GM19372 (cell line): ENCODE measurements around the gene KCNF1.

Source experiments
- ATAC-seq: cut with Tn5 transposase; IDR thresholded peaks from one replicate; pipeline ENCODE4 v1.9.1; 2021; ENCODE audit warnings: mild to moderate bottlenecking, low read depth, moderate library complexity; ENCODE audit not compliant: unreplicated experiment

Gene KCNF1

GRCh38 chr2:10879624-10880585 is 31.8 kb upstream of the KCNF1 start:
- ATAC-seq: no peak

DNA sequence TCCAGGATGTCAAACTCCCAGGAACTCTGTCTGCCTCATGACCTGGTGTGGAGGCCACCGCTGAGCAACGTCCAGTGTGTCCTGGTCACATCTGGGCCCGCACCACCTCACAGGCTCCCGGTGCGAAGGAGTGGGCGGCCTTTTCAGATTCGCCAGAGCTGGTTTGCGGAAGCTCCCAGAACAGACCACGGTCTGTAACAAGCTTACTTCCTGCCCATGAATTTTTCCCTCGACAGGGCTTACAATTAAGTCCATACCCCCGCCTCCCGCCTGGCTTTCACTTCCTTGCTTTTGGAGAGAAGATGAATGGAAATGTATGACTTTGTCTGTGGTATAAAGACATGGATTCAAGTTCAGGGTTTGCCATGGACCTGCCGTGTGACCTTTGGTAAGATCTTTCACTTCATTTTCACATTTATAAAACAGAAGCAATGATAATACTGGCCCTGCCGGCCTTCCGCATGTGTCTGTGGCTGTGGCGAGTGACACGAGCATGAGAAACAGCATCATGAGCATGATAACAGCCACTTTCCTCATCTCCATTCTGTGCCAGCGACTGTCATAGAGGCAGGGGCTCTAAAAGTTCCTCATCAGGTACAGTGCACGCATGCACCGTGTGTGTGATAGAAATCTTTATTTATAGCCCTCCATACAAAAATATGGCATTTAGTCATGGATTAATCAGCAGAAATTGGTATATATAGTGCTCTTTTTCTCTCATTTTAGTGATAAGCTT is 31.0 kb upstream of the KCNF1 start:
- ATAC-seq: no peak

- no peak for ATAC-seq
These were observed 29.2 kb upstream of the KCNF1 start for GRCh38 chr2:10882568-10882967.

GRCh38 chr2:10883066-10883465 is 28.7 kb upstream of the KCNF1 start:
- no peak for ATAC-seq

GRCh38 chr2:10883801-10884478 is 27.8 kb upstream of the KCNF1 start:
- no peak for ATAC-seq

GRCh38 chr2:10884574-10884975 is 27.2 kb upstream of the KCNF1 start:
- no peak for ATAC-seq

DNA sequence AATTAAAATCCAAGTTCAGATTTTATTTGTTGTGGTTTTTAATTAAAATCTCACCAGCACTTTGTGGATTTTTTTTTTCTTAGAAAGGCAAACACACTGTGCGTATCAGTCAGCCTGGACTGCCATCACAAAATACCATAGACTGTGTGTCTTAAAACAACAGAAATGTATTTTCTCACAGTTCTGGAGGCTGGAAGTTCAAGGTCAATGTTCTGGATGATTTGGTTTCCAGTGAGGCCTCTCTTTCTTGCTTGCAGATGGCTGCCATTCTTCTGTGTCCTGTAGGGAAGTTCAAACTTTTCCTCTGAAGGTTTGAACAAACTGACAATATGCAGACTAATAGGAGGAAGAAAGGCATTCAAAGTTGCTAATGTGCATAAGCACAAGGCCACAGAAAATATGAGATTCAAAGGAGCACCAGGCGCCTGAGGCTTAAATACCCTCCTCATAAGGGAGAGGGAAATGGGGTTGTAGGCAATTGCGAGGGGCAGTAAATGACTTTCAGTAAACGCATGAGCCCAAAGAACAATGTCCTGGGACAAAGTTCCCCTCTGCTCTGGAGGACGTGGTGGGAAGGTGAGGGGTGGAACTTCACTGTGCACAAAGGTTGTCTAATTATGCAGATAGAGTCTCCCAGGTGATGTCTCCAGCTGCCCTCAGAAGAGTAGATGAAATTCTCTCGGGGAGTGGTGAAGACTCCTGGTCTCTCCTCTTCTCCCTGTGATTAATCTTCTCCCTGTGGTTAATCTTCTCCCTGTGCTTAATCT is 26.5 kb upstream of the KCNF1 start:
- ATAC-seq: no peak

DNA sequence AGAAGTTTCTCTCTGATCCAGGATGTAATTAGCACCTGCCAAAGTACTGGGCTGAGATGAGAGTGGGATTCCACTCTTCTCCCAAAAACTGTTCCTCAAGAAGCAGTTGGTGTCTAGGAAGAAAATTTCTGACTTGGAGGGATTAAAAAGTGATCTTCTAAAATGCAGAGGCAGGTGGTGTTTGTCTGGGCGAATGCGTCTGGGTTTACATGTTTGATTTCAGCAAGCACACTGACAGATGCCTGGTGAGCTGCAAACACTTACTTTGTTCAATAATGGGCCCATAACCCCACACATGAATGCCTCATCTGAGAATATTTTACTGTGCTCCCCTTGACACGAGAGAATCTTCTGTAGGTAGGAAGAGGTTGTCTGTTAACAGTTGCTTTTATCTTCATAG is 24.3 kb upstream of the KCNF1 start:
- no peak for ATAC-seq

DNA sequence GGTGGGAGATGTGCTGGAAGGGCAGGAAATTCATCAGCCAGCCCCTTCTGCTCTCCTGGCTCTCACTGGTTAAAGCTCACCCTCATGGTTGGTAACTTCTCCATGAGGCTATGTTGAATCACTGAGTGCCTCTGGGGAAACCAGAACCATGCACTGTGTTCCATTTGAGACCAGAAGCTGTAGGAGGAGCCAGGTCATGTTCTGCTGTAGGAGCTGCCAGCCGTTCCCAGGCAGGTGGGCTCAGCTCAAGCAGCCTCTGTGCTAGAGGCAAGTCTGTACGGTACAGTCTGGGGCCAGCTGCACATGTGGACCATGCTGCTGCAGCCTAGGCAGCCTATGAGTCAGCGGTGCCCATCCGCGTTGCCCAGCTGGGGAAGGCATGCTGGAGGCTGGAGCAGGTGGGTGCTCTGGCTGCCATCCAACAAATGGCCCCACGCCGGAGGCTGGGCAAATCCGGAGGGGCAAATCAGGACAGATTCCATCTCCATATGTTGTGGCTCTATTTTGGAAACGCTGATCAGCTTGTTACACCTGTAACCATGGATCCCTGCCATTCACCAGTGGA is 22.0 kb upstream of the KCNF1 start:
- no peak for ATAC-seq

GRCh38 chr2:10890706-10891270 is 20.9 kb upstream of the KCNF1 start:
- no peak for ATAC-seq

GRCh38 chr2:10891390-10891789 is 20.3 kb upstream of the KCNF1 start:
- ATAC-seq: no peak

- ATAC-seq: no peak
These were observed 19.9 kb upstream of the KCNF1 start for GRCh38 chr2:10891848-10892247.

DNA sequence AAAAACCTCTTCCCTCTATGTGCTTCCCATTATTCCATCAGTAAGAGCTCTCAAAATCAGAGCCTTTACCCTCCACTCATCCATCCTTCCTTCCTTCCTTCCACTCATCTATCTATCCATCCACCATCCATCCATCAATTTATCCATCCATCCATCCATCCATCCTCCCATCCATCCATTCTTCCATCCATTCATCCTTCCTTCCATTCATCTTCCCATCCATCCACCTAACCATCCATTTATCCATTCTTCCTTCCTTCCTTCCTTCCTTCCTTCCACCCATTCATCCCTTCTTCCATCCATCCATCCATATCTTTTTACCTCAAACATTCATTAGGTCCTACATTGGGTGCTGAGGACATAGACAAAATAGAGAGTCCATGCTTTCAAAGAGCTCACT is 19.4 kb upstream of the KCNF1 start:
- no peak for ATAC-seq

- no peak for ATAC-seq
These were observed 18.9 kb upstream of the KCNF1 start for GRCh38 chr2:10892796-10893350.

DNA sequence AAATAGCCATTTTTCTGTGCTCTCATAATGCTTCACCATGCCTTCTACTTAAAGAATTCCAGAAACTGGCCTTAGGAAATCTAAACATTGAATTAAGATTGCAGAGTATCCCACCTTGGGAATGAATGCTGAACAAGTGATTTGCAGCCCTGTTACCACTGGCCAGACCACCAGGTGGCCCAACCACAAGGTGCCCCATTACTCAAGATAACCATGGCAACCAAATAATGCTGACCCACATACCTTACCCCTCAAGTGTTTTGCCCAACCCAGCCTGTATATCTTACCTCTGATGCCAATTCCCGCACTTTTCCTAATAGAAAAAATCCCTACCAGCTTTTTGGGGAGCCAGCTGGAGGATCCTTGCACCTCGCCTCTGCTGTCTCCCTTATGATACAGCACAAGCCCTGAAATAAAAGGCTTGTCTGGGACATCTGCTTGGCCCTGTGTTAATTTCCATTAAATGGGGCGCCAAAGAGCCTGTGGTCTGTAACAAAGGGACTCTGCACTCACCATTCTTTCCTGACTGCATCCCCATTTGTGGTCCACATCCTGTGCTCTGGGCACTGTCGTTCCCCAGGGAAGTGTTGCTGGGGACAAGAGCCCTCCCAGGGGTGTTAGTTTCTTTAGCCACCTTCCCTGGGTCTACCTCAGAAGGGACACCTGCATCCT is 17.3 kb upstream of the KCNF1 start:
- no peak for ATAC-seq

GRCh38 chr2:10895231-10895630 is 16.5 kb upstream of the KCNF1 start:
- ATAC-seq: no peak

- ATAC-seq: no peak
These were observed 13.8 kb upstream of the KCNF1 start for GRCh38 chr2:10897956-10898355.

- no peak for ATAC-seq
These were observed 11.3 kb upstream of the KCNF1 start for GRCh38 chr2:10900216-10901109.
